Measurements from ENCODE around the gene PGLYRP4.

PGLYRP4 gene

DNA sequence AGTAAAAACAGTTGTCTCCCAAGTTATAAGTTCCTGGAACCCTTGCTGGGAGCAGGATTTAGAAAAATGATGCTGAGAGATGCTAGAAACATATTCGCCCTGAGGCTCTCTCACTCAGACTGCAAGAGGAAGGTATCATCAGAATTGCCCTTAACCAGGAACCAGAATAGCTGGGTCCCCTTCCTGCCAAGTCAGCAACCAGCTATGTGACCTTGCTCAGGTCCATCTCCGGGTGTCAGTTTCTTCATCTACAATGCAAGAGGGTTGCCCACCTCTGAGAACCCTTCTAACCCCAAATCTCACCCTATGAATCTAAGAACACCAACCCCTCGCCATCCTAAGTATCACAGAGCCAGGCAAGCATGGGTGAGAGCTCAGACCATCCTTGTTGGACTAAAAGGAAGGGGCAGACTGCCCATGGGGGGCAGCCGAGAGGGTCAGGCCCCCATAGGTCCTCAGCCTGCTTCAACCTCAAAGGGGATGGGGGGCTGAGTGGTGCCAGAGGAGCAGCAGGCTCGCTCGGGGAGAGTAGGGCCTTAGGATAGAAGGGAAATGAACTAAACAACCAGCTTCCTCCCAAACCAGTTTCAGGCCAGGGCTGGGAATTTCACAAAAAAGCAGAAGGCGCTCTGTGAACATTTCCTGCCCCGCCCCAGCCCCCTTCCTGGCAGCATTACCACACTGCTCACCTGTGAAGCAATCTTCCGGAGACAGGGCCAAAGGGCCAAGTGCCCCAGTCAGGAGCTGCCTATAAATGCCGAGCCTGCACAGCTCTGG, 8.6 kb upstream of the PGLYRP4 start:
- H3K36me3 ChIP-seq (ENCODE audit: control insufficient read depth, insufficient read depth, low read length): no peaks in the 10 kb centered on the region
- H3K4me3 ChIP-seq (ENCODE audit: insufficient read depth, low read depth, low read length): no peak overlapping the region
- H3K27ac ChIP-seq (ENCODE audit: insufficient read depth, low read depth, low read length, poor library complexity, severe bottlenecking): no peak overlapping the region
- no peaks in the 10 kb centered on the region for H3K4me1 ChIP-seq (ENCODE audit: control insufficient read depth, insufficient read depth, low read length)
- H3K9me3 ChIP-seq (ENCODE audit: control insufficient read depth, low read length): no peaks in the 10 kb centered on the region
- H3K27me3 ChIP-seq (ENCODE audit: control insufficient read depth, insufficient read depth, low read length, poor library complexity, severe bottlenecking): no peaks in the 10 kb centered on the region
- WGBS, 2 experiments: 90 to 92% methylated on average over 10 of the region's 10 CpGs

DNA sequence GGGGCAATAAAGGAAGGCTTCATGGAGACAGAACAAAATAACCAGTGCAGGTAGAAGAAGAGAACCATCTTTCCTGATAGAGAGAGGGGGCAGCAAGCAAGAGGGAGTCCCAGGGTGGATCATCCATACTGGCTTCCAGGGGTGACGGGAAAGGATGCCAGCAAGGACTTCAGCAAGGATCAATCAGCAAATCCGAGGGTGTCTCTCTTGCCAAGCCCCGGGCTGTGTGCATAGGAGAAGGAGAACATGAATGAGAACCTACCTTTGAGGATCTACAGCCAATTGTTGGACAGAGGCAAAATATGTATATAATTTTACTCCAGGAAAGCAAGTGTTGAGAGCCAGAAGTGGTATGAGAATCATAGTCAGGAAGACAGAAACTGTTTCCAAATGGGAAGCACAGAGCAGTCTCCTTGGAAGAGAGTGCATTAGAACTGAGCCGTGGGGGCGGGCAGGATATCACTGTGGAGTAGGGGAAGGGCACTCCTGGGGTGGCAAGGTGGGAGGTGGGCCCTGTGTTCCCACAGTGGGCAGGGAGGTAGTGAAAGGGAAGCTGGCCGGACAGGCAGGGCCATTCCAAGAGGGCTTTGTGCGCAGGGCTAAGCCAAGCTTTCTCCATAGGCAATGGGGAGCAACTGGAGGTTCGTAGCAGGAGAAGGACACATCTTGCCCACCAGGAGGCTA, 7.9 kb upstream of the PGLYRP4 start:
- H3K4me1 ChIP-seq (ENCODE audit: control insufficient read depth, insufficient read depth, low read length): no peaks in the 10 kb centered on the region
- H3K36me3 ChIP-seq (ENCODE audit: control insufficient read depth, insufficient read depth, low read length): no peaks in the 10 kb centered on the region
- no peak overlapping the region for H3K27ac ChIP-seq (ENCODE audit: insufficient read depth, low read depth, low read length, poor library complexity, severe bottlenecking)
- no peaks in the 10 kb centered on the region for H3K27me3 ChIP-seq (ENCODE audit: control insufficient read depth, insufficient read depth, low read length, poor library complexity, severe bottlenecking)
- H3K4me3 ChIP-seq (ENCODE audit: insufficient read depth, low read depth, low read length): no peak overlapping the region
- 93 to 94% methylated on average over 8 of the region's 8 CpGs for WGBS, 2 experiments
- no peaks in the 10 kb centered on the region for H3K9me3 ChIP-seq (ENCODE audit: control insufficient read depth, low read length)

DNA sequence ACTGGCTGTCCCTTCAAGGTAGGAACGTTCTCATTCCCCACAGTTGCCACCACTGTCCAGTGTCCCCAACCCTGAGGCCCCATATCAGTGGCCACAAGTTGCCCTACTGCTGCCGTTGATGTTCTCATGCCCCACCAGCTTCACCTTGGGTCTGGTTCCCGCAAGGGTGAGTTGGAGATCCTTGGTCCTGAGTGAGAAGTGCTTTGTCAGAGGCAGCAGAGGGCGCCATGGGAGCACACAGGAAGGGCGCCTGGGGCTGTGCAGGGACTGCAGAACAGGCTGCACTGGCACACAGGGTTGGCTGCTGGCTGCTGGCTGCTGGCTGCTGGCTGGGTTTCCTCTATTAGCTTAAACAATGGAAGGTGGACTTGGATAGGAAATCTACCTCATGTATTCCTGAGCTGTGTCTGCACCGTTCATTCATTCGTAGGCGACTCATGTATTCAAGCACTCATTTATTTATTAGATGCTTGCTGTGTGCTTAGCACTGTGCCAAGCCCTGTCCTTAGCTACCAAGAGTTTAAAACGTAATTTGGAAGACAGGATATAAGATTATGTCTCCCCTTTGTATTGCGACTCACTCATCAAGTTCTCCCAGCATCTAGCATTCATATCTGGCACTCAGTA, 6.9 kb upstream of the PGLYRP4 start:
- whole genome bisulfite sequencing, 2 experiments: 56 to 59% methylated on average over 10 of the region's 10 CpGs
- H3K9me3 ChIP-seq (ENCODE audit: control insufficient read depth, low read length): no peaks in the 10 kb centered on the region
- H3K4me3 ChIP-seq (ENCODE audit: insufficient read depth, low read depth, low read length): no peak overlapping the region
- H3K27me3 ChIP-seq (ENCODE audit: control insufficient read depth, insufficient read depth, low read length, poor library complexity, severe bottlenecking): no peaks in the 10 kb centered on the region
- no peaks in the 10 kb centered on the region for H3K4me1 ChIP-seq (ENCODE audit: control insufficient read depth, insufficient read depth, low read length)
- no peaks in the 10 kb centered on the region for H3K36me3 ChIP-seq (ENCODE audit: control insufficient read depth, insufficient read depth, low read length)
- no peak overlapping the region for H3K27ac ChIP-seq (ENCODE audit: insufficient read depth, low read depth, low read length, poor library complexity, severe bottlenecking)

DNA sequence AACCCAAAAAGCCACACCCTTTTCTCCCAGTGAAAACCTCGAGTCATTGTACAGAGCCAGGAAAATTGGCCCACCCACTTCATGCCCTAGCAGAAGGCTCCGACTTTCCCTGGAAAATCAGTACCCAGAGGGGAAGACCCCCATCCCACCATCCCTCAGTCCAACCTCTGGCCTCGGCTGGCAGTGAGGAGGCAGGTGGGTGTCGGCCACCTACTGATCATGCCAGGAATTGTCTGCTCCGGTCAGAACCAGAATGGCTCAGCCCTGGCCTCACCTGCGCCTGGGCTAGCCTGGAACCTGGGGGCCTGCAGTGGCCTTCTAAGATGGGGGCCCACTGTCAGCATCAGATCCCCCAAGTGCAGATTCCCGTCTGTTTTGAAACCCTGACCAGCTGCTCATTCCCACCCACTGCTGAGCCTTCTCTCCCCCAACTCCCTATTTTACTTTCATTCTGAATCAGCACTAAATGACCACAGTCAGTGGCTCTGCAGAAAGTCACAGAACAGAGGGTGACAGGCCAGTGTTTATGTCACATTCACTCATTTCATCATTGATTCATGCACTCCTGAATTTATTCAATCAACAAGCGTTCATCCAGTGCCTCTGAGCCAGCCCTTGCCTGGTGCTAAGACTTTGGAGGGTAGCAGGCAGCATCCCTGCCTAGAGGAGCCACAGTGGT, 6.0 kb upstream of the PGLYRP4 start:
- H3K36me3 ChIP-seq (ENCODE audit: control insufficient read depth, insufficient read depth, low read length): no peaks in the 10 kb centered on the region
- WGBS, 2 experiments: 87 to 90% methylated on average over 8 of the region's 8 CpGs
- H3K4me3 ChIP-seq (ENCODE audit: insufficient read depth, low read depth, low read length): no peak overlapping the region
- no peaks in the 10 kb centered on the region for H3K27me3 ChIP-seq (ENCODE audit: control insufficient read depth, insufficient read depth, low read length, poor library complexity, severe bottlenecking)
- H3K9me3 ChIP-seq (ENCODE audit: control insufficient read depth, low read length): no peaks in the 10 kb centered on the region
- H3K27ac ChIP-seq (ENCODE audit: insufficient read depth, low read depth, low read length, poor library complexity, severe bottlenecking): no peak overlapping the region
- no peaks in the 10 kb centered on the region for H3K4me1 ChIP-seq (ENCODE audit: control insufficient read depth, insufficient read depth, low read length)

DNA sequence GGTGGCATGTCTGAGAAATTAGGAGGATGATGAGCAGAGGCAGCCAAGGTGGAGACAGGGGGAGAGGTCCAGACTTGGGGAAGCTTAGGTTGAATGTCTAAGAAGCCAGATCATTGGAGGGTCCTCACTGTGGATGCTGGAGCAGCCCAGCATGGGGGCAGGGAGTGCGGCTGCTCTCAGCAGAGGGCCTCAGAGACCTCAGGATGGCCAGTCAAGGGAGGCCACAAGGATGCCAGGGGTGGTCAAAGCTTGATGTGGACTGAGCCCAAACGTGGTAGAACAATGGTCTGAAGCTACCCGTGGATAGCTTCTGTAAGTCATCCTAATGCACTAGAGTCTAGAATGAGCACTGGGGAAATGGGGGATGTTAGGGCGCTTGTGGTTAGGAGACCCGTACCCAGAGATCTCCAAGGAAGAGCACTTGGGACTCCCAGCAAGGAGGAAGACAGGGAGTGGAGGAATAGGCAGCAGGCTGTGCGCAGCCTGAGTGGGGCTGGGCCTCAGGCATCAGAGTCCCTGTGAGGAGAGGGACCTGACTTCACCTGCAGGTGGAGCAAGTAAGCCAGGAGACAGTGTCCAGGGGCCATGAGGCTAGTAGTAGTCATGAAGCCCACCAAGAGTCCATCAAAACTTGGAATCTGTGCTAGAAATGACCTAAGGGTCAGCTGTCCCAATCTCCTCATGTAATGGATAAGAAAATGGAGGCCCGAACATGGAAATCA, 4.7 kb upstream of the PGLYRP4 start:
- 84 to 89% methylated on average over 7 of the region's 7 CpGs for WGBS, 2 experiments
- H3K27ac ChIP-seq (ENCODE audit: insufficient read depth, low read depth, low read length, poor library complexity, severe bottlenecking): no peak overlapping the region

DNA sequence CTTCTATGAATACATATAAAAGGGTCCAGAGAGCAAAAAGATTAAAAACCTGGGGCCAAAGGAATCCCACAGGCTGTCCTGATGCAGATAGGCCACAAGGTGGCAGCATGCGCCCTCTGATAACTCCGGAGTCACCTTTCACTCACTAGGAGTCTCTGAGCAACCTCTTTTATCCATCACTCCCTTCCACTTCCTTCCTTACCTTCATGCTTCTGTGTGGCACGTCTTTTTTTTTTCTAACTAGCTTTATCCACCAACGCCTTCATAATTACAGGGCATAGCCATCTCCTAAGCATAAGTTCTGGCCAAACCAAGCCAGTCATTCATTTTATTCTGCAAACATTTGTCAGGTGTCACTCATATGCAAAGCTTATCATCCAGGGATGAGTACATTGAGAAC, 3.9 kb upstream of the PGLYRP4 start:
- no peak overlapping the region for H3K4me3 ChIP-seq (ENCODE audit: insufficient read depth, low read depth, low read length)
- 1 to 2% methylated on average over 4 of the region's 4 CpGs for WGBS, 2 experiments

More for the DNA sequence above, 4.7 kb upstream of the PGLYRP4 start:
- Histone ChIP-seq H3K36me3 (ENCODE audit: control insufficient read depth, insufficient read depth, low read length) (no peaks in the 10 kb centered on the region), H3K4me3 (ENCODE audit: insufficient read depth, low read depth, low read length) (no peak overlapping the region), H3K4me1 (ENCODE audit: control insufficient read depth, insufficient read depth, low read length) (no peaks in the 10 kb centered on the region), H3K9me3 (ENCODE audit: control insufficient read depth, low read length) (no peaks in the 10 kb centered on the region), H3K27me3 (ENCODE audit: control insufficient read depth, insufficient read depth, low read length, poor library complexity, severe bottlenecking) (no peaks in the 10 kb centered on the region)

DNA sequence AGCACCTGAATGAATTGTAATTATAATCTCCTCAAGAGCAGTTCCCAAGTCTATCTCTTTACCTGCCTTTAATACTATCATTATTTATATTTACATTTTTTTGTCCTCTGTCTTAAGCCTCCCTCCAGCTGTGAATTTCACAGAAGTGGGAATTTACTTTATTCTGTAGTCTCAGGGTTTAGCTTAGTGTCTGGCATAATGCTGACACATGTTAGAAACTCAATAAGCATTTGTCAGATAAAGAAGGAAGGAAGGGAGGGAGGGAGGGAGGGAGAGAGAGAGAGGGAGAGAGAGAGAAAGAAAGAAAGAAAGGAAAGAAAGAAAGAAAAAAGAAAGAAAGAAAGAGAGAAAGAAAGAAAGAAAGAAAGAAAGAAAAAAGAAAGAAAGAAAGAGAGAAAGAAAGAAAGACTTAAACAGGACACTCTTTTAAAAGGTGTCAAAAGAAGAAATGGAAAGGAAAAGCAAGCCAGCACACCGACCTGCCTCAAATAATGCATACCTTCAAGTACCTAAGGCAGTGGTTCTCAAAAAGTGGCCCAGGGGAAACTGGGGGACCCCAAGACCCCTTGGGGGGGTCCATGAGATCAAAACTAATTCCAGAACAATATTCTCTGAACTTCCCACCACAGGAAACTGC, 1.8 kb upstream of the PGLYRP4 start:
- no peaks in the 10 kb centered on the region for H3K4me1 ChIP-seq (ENCODE audit: control insufficient read depth, insufficient read depth, low read length)
- no peaks in the 10 kb centered on the region for H3K9me3 ChIP-seq (ENCODE audit: control insufficient read depth, low read length)
- no peak overlapping the region for H3K27ac ChIP-seq (ENCODE audit: insufficient read depth, low read depth, low read length, poor library complexity, severe bottlenecking)
- H3K27me3 ChIP-seq (ENCODE audit: control insufficient read depth, insufficient read depth, low read length, poor library complexity, severe bottlenecking): no peaks in the 10 kb centered on the region
- WGBS, 2 experiments: 40 to 44% methylated on average over 1 of the region's 1 CpG
- no peak overlapping the region for H3K4me3 ChIP-seq (ENCODE audit: insufficient read depth, low read depth, low read length)
- H3K36me3 ChIP-seq (ENCODE audit: control insufficient read depth, insufficient read depth, low read length): no peaks in the 10 kb centered on the region

More for the DNA sequence above, 3.9 kb upstream of the PGLYRP4 start:
- H3K4me1 ChIP-seq (ENCODE audit: control insufficient read depth, insufficient read depth, low read length): no peaks in the 10 kb centered on the region
- H3K27me3 ChIP-seq (ENCODE audit: control insufficient read depth, insufficient read depth, low read length, poor library complexity, severe bottlenecking): no peaks in the 10 kb centered on the region
- no peak overlapping the region for H3K27ac ChIP-seq (ENCODE audit: insufficient read depth, low read depth, low read length, poor library complexity, severe bottlenecking)
- no peaks in the 10 kb centered on the region for H3K9me3 ChIP-seq (ENCODE audit: control insufficient read depth, low read length)
- H3K36me3 ChIP-seq (ENCODE audit: control insufficient read depth, insufficient read depth, low read length): no peaks in the 10 kb centered on the region

DNA sequence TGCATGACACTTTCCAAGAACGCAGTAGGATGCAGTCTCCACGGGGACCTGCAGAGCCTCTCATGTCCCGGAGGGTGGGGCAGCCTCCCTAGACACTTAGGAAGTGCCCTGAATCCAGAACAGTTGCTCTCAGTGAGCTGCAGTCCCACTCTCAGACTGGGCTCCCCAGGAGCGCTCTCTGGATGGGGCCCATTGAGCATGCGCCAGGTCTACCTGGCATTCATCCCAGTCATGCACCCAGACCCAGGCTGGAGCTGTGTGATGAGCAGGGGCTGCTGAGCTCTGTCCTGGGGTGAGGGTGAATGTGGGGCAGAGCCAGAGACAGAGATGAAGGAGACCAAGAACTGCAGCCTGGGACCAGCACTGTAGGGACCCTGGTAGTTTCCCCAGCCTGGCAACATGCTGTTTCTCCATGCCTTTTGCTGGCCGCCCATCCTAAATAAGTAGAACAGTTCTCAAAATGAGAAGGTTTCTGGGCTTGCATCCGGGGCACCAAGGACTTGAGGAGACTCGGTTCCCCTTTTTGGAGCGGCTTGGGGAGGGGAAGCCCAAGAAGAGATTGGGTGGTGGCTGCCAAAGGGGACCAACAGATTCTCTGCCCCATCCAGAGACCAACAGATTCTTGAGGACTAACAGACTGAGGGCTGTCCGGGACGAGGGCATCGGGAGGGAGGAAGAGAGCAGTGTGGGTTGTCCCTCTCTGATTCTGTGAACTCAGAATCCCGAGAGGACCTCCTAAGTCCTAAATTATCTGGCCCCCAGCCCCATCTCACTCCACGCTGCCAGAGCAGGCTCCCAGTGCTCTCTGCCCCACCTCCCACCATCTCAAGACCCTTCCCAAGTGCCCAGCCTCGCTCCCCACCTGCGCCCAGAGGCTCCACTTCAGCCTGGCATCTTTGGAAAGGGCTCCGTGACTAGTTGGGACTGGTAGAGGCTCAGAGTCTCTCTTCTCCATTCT, 1.0 kb upstream of the PGLYRP4 start:
- WGBS, 2 experiments: 78 to 79% methylated on average over 17 of the region's 17 CpGs
- no peaks in the 10 kb centered on the region for H3K27me3 ChIP-seq (ENCODE audit: control insufficient read depth, insufficient read depth, low read length, poor library complexity, severe bottlenecking)
- no peaks in the 10 kb centered on the region for H3K9me3 ChIP-seq (ENCODE audit: control insufficient read depth, low read length)
- H3K4me3 ChIP-seq (ENCODE audit: insufficient read depth, low read depth, low read length): no peak overlapping the region
- H3K36me3 ChIP-seq (ENCODE audit: control insufficient read depth, insufficient read depth, low read length): no peaks in the 10 kb centered on the region
- H3K27ac ChIP-seq (ENCODE audit: insufficient read depth, low read depth, low read length, poor library complexity, severe bottlenecking): no peak overlapping the region
- H3K4me1 ChIP-seq (ENCODE audit: control insufficient read depth, insufficient read depth, low read length): no peaks in the 10 kb centered on the region

DNA sequence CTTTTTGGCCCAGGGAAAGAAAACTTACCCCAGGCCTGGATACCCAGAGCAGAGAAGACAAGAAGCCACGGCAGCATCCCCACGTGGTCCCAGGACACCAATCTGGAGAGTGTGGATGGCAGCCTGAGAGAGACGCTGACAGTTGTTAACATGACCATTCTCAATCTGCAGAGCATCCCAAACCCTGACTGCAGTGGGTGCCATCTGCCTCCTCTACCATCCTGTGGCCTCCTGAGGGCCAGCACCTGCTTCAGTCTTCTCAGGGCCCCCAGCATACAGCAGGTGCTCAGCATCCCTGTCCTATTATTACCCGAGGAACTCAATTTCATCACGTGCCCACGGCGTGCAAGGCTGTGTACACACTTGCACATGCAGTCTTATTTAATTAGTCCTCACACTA, 785 bp downstream of the PGLYRP4 start:
- Histone ChIP-seq H3K27me3 (ENCODE audit: control insufficient read depth, insufficient read depth, low read length, poor library complexity, severe bottlenecking) (no peaks in the 10 kb centered on the region), H3K4me1 (ENCODE audit: control insufficient read depth, insufficient read depth, low read length) (no peaks in the 10 kb centered on the region), H3K27ac (ENCODE audit: insufficient read depth, low read depth, low read length, poor library complexity, severe bottlenecking) (no peak overlapping the region), H3K4me3 (ENCODE audit: insufficient read depth, low read depth, low read length) (no peak overlapping the region), H3K9me3 (ENCODE audit: control insufficient read depth, low read length) (no peaks in the 10 kb centered on the region), H3K36me3 (ENCODE audit: control insufficient read depth, insufficient read depth, low read length) (no peaks in the 10 kb centered on the region)
- WGBS, 2 experiments: 79 to 82% methylated on average over 7 of the region's 7 CpGs
